ENCODE results near the gene HTR1D.

DNA sequence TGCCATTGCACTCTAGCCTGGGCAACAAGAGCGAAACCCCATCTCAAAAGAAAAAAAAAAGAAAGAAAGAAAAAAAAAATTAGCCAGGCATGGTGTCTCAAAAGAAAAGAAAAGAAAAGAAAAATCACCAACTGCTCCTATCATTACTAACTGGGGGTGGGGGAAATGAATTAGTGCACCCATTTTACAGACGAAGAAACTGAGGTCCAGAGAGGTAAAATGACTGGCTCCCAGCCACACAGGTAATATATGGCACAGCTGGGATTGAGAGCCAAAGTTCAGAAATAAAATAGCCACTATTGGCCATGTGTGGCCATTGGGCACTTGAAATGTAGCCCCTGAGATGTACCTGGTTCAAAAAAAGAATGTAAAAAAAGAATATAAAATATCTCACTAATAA, 8.8 kb downstream of the HTR1D start:
- no peak for TF ChIP-seq POLR2AphosphoS5 (IDR thresholded peaks at IDR 0.05; ENCODE audit: insufficient read depth in 1 of 2, low read depth in 1 of 2)
- TF ChIP-seq, protein P1, sequence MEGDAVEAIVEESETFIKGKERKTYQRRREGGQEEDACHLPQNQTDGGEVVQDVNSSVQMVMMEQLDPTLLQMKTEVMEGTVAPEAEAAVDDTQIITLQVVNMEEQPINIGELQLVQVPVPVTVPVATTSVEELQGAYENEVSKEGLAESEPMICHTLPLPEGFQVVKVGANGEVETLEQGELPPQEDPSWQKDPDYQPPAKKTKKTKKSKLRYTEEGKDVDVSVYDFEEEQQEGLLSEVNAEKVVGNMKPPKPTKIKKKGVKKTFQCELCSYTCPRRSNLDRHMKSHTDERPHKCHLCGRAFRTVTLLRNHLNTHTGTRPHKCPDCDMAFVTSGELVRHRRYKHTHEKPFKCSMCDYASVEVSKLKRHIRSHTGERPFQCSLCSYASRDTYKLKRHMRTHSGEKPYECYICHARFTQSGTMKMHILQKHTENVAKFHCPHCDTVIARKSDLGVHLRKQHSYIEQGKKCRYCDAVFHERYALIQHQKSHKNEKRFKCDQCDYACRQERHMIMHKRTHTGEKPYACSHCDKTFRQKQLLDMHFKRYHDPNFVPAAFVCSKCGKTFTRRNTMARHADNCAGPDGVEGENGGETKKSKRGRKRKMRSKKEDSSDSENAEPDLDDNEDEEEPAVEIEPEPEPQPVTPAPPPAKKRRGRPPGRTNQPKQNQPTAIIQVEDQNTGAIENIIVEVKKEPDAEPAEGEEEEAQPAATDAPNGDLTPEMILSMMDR (IDR thresholded peaks at IDR 0.05), result no peak
